GM21381 (cell line): ENCODE measurements around the gene TMIGD3.
A peak's percentile ranks its signal among the peaks of the same experiment; 100 is the strongest.

ENCODE experiments used
- ATAC-seq: cut with Tn5 transposase; IDR thresholded peaks from one replicate; pipeline ENCODE4 v1.9.1; 2021; ENCODE audit warnings: mild to moderate bottlenecking, moderate library complexity; ENCODE audit not compliant: unreplicated experiment

TMIGD3 gene

DNA sequence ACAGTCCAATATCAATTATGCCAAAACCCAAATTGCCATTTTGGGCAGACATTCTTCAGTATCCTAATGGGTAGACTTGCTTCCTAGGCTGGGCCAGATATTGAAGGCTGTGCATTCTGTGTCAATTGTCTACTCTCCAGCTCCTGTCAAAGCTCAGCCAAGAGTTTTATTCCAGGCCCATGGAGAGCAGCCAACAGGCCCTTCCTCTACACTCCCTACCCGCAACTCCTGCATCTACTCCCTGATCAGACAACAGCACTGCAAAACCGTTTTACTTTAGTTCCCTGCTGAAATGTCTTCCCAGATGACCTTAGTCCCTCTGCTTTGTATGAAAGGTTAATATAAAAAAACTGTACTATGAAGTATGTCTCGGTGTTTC lies 6.6 kb upstream of the TMIGD3 start:
- ATAC-seq: no peak

DNA sequence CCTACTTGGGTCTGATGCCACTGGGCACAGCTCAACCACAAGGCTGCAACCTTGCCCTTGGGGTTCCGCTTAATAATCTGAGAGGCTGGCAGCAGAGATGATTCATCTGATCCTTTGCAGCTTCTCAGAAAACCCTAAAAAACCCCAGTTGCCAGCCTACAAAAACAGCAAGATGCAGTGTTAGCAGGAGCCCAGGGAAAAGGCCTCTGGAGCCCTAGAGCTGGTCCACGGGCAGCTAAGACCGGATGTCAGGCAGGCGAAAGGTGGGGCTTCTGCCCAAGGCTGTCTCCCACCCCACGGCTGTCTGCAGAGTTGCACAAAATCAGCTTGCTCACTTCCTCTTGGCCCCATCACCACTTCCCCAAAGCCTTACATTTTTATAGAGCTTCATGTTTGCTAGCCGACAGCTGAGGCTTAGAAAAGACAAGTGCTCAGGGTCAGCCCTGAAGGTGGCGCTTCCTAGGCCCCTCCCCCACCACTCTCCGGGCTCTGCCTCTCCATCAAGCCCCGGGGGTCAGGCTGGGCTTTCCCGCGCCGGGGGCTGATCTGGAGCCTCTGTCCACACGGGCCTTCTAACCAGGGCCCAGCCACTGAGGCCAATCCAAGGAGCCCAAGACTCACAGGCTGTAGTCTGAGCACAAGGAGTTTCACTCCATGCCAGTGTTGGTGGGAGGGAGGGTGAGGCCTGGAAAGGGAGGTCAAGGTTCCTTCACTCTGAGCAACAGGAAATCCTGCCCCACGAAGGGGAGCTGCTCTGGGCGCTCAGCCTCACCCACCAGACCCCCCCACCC lies 4.2 kb upstream of the TMIGD3 start:
- ATAC-seq: peak; percentile 51

DNA sequence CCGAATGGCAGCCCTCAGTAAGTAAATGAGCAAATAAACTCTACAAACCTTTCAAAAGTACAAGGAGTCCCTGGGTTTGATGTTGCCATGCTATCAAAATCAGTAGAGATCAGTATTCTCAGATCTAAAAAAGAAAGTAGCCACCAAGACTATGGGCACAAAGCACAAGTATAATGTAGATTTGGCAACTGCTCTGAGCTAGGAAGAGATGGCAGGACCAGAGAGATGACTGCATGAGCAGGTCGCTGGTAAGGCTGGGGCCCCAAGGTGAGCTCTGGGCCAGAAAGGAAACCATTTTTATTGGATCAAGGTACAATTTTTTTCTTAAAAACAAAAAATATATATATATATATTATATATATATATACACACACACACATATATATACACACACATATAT lies 3.1 kb upstream of the TMIGD3 start:
- ATAC-seq: no peak

DNA sequence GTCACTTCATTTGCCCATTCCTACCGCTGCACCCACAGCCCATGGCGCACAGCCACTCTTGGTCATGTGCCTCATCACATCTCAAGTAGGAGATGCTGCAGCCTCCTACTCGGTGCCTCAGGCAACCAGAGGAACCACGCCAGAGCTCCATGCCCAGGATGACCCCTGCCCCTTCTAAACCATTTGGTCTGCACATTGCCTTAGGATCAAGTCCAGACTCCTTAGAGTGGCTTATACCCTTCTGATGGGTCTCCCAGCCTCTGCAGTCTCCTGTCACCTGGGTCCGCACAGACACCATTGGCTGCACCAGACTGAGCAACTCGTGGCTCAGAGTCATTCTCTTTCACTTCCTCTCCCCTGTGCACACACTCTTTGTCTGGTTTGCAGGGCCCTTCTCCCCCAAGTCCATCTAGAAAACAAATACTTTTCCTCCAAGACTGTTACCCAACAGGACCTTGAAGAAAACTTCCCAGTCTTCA lies 2.2 kb upstream of the TMIGD3 start:
- peak; percentile 49 for ATAC-seq

DNA sequence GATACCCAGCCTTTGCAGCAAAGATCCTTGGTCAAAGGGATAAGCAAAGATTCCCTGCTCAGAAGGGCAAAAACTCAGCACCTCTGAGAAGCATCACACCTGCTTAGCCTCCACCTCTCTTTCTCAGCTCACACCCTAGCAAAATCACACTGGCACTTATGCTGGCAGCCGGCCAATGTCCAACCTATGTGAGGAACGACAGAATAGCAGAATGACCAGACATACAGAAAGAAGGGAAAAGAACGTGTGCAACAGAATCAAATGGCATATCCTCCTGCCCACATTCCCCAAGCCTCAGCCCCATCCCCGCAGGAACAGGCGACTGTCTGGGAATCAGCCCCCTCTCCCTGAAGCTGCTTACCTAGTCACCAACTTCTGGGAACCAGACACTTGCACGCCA lies 664 bp upstream of the TMIGD3 start:
- no peak for ATAC-seq

DNA sequence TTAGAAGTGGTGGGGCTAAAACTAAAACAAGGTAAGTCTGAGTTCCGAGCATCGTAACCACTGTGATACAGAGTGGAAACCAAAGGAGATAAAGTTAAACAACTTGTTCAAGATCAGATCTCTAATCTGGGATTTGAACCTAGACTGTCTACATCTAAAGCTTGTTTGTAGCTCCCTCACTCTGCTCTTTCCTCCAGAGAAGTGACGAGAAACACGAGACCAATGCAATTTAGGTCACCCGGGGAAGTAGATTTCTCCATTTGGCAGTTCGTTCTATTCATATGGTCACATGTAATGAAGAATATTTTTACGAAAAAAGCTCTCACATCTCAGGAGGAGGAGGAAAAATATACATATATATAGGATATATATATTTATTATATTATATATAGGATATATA lies 1.8 kb downstream of the TMIGD3 start:
- ATAC-seq: no peak

DNA sequence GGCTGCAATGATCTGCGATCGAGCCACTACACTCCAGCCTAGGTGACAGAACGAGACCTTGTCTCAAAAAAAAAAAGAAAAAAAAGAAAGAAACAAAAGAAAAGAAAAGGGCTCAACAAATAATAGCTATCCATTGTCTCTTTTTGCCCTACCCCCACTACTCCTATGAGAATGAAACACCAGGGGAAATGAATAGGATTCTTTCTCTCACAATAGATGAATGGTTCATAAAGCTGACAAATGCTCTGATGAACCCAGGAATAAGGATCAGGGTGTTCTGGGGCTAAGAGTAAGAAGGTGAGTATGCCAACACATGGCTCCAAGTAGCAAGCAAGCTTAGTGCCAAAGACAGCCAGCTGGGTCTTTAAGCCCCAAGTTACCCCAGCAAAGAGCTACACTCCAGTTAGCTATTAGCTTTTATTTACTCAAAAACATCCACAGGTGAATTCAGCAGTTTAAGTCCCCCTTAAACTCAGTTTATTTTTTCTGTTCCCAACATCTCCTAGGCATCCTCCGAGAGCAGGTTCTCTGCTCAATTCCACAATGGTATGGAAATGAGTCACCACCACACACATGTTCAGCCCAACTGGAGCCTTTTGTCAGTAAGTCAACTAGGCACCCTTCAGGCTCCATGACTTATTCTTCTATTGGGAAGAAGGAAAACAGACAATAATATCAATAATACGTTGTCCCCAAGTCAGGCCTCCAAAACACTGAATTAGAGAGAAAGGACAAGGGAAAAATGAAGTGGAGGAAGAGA lies 4.2 kb downstream of the TMIGD3 start:
- no peak for ATAC-seq

DNA sequence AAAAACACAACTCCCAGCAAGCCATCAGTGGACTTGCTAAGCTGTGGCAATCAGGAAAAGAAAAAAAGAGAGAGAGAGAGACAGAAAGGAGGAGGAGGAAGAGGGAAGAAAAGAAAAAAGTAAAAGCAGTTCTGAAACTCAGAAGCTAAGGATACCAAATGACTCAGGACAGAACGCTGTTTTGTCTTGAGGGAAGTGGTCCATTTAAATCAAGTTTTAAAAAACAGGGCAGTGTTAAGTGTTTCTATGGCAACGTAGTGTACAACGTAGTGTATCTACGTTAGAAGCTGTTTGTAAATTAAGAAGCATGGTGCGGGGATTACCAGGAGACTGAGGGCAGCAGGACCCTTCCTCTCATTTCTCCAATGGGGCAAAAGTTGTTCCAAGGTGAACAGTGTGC lies 5.8 kb downstream of the TMIGD3 start:
- no peak for ATAC-seq

DNA sequence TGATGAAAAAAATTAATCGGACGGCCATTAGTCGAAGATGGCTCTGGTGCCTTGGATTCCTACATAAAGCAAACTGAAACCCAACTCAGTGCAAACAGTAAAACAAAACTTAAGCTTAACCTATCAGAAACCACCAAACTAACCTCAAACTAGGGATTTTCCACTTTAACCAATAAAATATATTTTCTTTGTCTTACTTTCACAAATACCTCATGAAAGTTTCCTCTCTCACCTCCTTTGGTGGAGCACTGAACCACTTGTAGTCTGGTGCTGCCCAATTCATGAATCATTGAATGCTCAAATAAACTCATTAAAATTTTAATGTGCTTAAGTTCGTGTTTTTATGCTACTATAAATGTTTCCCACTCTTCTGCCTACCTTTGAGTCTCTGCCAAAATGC lies 7.0 kb downstream of the TMIGD3 start:
- ATAC-seq: no peak

DNA sequence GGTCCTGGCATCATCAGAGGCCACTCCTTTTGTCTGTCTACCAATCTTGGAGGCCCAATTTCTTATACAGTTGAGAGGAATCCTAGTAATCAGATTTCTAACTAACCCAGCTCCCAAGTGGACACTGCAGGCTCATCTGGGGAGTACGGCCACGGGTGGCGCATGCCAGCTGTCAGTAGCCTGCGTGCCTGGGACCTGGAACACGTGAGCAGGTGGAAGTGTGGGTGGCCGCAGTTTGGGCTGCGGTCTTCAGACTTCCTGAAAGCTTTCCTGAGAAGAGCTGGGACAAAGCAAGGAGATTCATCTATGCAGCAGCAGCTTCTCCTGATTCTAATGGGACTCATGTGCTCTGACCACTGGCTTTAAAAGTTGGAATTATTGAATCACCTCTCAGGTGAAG lies 12.4 kb downstream of the TMIGD3 start:
- no peak for ATAC-seq

DNA sequence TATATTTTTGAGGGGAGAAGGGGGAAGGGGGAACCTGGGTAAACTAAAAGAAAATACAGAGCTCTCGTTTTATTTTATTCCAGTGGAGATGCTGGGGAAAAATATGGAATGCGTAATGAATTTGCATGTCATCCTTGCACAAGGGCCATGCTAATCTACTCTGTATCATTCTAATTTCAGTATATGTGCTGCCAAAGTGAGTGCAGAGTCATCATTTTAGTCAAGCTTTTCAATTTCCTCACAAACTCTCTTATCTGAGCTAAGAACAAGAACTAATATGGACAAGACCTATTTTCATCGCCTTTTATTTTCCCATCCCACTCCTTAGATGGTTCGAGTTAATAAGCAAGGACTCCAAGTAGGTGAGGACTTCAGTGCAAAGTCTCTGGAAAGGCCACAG lies 13.2 kb downstream of the TMIGD3 start:
- ATAC-seq: no peak

DNA sequence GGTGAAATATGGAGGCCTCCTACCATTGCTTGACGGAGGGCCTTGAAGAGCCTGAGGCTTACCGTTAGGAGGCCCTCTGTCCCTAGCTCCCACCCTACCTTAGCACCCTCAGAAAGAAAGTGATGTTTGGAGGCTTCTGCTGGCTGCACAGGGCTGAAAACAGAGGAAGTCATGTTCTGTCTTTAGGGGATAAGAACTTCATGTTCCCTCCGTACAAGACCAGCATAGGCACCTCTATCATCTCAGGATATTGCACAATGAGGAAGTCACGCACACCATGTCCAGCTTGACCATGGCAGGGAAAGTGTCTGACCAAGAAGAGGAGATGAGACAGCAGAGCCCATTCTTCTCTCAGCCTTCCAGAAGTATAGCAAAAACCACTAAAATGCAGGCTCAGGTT lies 13.8 kb downstream of the TMIGD3 start:
- no peak for ATAC-seq

DNA sequence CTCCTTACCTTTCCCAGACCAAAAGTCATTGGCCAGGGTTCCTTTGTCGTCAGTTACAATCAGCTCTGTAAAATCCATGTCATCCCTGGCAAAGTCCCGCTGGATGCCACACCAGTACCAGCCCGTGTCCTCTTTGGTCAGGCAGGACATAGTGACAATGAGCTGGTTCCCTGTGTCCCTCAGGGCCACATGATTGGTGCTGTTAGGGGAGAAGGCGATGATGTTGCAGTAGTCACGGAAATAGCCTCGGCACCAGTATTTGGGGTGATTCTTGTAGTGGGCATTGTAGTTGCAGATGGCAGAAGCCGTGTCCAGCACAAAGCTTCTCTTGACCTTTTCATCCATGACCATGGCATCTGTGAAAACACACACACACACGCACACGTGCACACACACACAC lies 14.8 kb downstream of the TMIGD3 start:
- ATAC-seq: no peak

DNA sequence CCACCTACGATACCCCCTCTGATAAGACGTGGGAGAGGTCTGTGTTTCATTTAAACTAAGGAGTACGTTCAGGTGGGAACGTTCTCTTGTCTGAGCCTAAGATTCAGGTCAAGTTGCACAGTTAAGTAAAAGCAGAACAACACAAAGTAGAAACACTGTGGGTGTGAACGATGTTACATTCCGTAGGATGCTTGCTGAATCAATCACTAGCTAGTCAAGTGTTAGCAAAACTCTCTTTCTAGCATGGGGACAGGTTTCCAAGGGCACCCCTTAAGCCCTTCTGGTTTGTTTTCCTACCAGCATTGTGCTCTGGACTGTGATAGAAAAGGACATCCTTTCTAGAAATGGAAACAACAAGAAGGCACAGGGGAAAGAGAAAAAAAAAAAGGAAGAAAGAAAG lies 16.3 kb downstream of the TMIGD3 start:
- no peak for ATAC-seq

DNA sequence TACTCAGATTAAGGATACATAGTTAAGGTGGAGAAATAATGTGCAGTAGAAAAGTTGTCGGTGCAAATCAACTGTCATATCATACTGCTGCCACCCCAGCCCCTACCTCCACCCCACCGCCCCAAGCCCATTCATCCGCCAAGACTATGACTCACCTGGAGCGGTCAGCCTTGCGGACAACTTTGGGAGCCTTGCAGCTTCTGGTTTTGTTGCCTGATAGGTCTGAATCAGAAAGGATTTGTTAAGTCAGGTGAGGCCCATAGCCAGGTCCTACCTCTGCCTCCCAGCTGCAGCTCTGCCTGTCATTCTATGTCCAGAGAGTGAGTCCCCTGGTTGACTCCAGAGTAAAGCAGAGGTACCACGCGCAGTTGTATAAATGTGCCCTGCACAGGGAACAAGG lies 17.0 kb downstream of the TMIGD3 start:
- ATAC-seq: no peak

DNA sequence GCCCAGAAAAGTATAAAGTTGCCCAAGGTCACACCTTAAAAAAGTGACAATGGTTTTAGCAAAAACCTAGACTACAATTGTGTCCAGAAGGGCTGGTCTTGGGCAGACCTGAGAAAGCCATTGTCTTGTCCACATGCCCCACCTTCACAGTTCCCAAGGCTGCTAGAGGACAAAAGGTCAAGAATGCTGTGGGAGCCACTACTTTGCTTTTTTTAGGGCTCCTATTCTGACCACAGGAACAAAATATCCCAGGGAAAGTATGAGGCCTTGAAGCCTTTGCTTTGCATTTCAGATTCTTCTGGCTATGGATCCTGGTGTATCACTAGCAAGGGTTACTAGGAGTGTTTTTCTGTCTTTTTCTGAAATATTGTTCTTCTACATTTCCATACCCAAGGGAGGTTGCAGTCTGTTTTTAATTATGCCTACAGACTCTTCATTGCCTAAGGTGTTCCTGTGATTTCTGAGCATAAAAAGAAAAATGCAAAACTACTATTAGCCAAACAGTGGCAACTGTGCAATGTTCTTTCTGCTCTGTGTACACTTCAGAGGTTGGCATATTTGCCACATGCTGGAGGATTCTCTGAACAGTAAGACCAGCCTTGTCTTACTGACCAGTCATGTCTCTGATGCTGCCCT lies 18.9 kb downstream of the TMIGD3 start:
- no peak for ATAC-seq

DNA sequence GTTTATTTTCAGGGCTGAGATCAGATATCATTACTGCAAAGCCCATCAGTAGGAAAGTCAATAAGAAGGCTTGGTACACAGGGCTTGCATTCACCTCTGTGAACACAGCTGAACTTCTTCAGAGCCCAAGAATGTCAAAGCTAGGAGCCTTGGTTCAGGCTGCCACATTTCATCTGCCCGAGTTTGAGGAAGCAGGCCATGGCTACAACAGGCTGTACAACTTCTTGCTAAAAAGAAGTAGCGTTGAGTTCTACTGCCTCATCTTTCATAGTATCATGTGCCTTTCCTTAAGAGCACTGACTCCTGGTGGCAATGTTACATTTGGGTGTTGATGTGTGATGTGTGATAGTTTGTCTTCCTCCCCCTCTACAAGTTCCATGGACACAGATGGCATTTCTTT lies 19.6 kb downstream of the TMIGD3 start:
- no peak for ATAC-seq

DNA sequence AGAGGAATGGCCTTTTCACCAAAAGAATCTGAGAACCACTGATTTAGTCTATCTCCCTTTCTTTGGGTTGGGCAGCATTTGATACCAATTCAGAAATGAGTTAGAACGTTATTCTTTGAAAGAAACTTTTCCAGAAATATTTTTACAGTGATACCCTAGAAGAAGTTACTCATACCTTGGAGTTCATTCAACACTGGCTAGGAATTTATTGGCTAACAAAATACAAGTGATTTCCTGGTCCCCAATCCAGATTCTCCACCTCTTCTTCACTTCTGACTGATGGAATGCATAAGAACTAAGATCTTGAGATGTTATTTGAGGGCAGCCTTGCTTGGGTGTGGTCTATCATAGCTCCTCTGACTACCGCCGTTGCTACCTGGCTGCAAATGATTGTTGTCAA lies 20.3 kb downstream of the TMIGD3 start:
- ATAC-seq: no peak

DNA sequence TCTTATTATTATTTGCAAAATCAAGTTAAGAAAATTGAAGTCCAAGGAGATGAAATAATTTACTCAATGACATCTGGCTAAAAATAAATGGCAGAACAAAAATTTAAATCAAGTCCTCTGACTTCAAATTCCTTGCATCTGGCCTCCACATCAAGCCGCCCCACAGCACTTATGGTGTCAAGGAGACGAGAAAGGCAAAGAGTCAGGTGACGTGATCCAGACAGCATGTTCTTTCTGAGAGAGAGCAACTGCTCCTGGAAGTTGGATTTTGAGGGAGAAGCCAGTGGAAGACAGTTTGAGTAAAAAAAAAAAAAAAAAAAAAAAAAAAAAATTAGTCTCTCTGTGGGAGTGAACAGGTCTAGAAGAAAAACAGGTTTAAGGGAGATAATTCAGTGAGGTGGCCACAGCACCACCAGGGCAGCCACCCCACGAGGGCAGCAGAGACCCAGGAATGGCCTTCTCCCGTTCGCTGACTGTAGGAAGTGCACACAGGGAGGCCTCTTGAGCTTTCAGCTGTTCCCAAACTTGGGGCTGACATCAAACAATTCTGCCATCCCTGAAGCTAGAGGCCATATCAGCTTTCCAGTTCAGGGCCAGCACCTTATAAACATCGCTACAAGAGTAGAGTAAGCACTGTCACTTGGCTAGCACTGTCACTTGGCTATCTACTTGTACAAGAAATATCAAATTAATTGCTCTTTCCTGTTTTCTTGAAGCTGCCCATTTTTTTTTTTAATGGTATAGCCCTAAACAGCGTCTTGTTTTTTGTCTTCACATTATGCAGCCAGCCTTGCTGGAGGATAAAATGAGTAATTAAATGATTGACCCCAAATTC lies 21.8 kb downstream of the TMIGD3 start:
- ATAC-seq: no peak

DNA sequence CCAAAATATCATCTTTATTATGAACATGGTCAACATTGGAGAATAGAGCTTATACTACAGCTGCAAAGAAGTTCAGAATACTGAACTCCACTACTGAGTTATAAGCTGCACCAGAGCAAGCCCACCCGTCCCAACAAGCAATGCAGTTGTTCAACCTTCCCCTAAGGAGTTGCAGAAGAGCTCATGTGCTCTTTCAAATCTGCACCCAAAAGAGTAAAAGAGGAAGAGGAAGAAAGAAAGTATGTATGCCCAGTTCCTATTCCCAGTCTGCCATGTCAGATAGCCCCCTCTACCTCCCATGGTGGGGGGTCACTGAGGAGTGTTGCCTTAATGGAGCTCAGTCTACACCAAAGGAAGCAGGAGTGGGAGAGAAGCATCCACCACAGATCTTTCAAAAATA lies 22.8 kb downstream of the TMIGD3 start:
- no peak for ATAC-seq

DNA sequence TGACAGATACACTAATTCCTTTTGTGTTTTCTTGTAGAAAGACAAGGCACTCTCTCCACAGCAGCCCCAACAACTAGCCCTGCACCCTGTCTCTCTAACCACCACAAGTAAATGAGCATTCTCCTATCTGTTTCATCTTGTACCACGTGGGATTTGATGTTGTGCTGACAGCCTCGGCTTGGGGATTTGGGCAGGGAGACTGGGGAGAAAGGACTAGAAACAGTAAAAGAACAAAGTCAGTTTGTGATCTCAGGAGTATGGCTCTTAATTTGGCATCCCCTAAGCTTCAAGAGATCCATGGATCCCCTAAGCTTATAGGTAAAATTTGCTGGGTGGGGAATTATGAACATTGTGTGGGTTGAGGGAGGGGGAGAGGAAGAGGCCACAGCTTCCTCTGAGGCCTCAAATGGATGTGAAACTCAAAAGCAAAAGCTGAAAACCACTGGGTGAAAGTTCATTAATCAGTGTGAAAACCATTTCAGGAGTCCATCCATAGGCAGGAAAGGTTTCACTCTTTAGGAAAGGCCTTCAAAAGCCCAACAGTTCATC lies 26.6 kb downstream of the TMIGD3 start:
- peak; percentile 63 for ATAC-seq
